HG03558 (cell line): ENCODE results near the gene SLCO3A1.
"Not testable (repeated sequence)": the region's sequence is repeated elsewhere in the genome, so short reads cannot be mapped to it uniquely, and the experiment has no call there.

Experiments used
- ATAC-seq: cut with Tn5 transposase; IDR thresholded peaks from one replicate; pipeline ENCODE4 v1.9.1; 2021; ENCODE audit warnings: moderate number of reproducible peaks; ENCODE audit not compliant: unreplicated experiment; ENCODE audit errors: extremely low read depth

The SLCO3A1 gene

DNA sequence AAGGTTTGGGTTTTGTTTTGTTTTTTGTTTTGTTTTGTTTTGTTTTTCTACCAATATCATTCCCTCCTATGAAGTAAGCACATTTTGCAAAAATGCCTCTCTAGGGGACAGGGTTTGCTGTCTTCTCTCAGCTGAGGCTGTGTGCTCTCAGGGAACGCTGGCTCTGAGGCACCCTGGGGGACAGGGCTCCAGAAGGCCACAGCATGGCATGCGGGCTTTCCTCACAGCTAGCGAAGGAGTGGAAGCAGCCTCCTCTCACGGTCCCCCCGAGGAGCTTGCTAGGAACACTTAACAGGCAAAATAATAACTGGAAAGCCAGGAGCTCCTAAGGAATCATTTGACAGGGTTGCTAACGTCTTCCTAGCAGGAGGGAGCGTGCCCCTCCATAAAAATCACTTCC is 312.5 kb downstream of the SLCO3A1 start:
- no peak for ATAC-seq

DNA sequence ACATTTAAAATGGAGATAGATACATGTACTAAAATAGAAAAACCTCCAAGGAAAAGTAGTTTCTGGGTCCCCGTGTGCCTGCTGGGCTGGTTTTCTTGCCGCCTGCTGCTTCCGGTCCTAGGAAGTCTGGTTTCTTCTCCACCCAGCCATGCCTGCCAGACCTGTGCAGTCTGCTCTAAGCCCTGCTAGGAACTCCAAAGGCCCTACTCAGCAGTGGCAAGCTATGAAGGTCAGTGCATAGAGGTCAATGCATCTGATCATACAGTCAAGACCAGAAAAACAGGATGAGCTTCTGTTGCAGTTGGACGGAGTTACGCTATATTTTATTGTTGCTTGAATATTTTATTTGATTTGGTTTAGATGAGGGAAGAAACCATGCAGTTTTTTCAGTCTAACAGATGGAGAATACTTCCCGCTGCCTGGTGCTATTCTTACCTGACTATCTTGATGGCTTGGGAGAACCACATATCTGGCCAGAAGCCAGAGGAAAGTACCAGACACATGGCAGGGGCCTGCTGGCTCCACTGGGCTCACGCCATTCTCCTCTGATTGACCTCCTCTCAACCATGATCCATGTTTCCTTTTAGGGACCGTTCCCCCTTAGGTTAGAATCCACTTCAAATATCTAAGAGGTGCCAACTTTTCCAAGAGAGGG is 313.4 kb downstream of the SLCO3A1 start:
- ATAC-seq = no peak

DNA sequence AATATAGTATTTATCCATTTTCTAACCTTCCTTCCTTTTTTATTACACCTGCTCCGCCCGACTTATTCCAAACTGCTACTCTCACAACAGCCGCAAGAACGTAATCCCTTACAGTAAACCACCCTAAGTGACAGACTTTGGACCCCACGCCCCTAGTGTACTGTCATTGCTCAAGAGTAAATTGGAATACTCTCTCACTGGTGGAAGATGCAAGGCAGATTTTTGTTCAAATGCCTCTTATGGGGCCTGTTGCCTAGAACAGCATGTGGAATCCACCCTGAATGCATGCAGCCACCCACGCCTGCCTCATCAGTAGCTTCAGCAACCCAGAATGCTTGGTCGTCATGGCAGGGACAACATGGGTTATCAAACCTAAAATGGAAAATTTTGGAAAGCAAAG is 313.9 kb downstream of the SLCO3A1 start:
- ATAC-seq = no peak

- ATAC-seq = no peak
Measured at GRCh38 chr15:92168066-92168683, 314.7 kb downstream of the SLCO3A1 start.

GRCh38 chr15:92170897-92171296 is 317.4 kb downstream of the SLCO3A1 start:
- no peak for ATAC-seq

- no peak for ATAC-seq
Measured at GRCh38 chr15:92178911-92179310, 325.4 kb downstream of the SLCO3A1 start.

GRCh38 chr15:92184142-92184541 is 330.6 kb downstream of the SLCO3A1 start:
- no peak for ATAC-seq

DNA sequence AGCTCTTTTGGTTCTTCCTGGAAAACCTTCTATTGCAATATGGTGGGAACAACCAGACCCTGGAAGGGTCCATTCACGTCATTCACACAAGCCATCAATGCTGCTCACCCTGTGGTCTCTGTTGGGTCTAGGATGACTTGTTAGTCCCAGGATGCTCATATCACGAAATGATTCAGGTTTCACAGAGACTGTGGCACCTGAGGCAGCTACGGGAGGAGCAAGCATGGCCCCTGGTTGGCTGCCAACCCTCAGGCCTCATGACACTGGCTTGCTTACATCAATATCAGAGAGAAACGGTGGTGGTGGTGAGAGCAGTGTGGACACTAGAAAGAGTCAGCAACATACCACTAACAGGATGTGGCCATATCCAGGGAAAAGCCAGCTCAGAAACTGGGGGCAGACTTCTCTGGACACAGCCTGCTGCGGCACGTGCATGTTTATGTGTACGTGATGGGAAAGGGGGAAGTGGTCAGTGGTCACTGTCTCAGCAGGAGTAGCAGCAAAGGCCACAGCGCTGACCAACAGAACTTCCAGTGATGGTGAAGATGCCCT is 331.2 kb downstream of the SLCO3A1 start:
- ATAC-seq = no peak

GRCh38 chr15:92187975-92188374 is 334.5 kb downstream of the SLCO3A1 start:
- no peak for ATAC-seq

- no peak for ATAC-seq
Measured at GRCh38 chr15:92189166-92189565, 335.7 kb downstream of the SLCO3A1 start.

DNA sequence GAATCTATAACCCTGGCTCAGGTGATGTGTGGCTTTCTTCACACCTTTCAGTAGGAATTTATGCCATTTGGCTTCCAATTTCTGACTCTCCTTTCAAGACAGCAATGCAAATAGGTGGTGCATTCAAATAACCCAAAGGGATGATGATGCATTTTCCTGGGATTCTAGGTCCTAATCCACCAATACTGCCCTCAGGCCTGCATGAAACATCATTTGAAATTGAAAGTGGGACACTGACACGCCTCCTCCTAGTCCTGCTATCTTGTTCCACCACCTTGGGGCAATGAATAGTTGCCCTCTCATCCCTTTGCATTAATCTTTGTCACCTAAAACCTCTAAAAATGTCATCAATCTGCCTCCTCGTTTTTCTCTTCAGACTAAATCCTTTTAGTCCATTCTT is 341.7 kb downstream of the SLCO3A1 start:
- no peak for ATAC-seq

- ATAC-seq = no peak
Measured at GRCh38 chr15:92196342-92196741, 342.8 kb downstream of the SLCO3A1 start.

- ATAC-seq = no peak
Measured at GRCh38 chr15:92197746-92198145, 344.2 kb downstream of the SLCO3A1 start.

DNA sequence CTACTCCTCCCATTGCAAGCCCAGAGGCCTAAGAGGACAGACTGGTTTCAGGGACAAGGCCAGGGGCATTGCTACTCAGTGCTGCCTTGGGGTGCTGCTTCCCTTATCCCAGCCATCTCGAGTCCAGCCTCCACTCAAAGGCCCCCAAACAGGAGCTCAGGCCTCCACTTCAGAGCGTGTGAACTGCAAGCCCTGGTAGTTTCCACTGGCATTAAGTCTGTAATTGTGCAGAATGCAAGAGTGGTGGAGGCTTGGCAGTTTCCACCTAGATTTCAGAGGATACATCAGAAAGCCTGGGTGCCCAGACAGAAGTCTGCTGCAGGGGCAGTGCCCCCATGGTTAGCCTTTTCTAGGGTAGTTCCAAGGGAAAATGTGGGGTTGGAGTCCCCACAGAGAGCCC is 347.4 kb downstream of the SLCO3A1 start:
- ATAC-seq = no peak

DNA sequence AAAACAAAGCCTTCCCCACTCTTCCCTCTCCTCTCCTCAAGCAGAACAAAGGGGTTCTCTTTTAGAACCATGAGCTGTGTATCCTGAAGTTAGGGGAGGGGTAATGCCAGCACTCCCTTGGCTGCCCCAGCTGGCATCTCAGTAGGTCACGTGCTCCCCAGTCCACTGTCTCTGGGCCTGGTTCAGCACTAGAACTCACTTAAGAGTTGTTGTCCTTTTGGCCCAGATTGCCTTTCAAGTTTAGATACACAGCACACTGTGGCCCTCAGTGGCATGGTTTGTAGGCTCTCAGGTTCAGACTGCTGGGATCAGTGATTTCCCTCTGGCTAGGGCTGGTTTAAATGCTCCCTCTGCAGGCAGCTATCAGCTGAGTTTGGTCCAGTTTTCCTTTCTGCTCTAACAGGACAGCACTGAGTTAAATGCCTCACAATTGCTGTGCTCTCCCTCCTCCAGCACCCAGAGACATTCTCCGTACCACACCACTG is 351.8 kb downstream of the SLCO3A1 start:
- ATAC-seq = no peak

DNA sequence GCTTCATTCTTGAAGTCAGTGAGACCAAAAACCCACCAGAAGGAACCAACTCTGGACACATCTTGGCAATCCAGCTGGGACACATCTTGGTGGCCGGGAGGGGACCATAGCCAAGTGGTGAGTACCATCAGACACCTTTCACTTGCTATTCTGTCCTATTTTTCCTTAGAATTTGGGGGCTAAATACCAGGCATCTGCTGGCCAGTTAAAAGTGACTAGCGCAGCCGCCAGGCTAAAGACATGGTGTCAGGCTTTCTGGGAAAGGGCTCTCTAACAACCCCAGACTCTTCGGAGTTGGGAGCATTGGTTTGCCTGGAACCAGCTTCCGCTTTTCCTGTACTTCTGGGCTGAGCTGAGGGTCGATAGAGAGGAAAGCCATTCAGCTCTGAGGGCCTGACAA is 354.1 kb downstream of the SLCO3A1 start:
- not testable (repeated sequence) for ATAC-seq
